IMR-90 (cell line): ENCODE results near the gene CEP63. TPM values are rescaled to one million over a fixed set of nuclear protein-coding genes. Genes with fewer than 3 reads are reported as not detected.

ENCODE experiments used
- ATAC-seq: fragments of 200-7000 bp; cut with Tn5 transposase; 2 replicates; pipeline ENCODE4 v1.9.1; 2020; ENCODE audit warnings: low read depth, mild to moderate bottlenecking, moderate library complexity
- BruUV-seq: library from RNA; stranded (reverse); fragments of 400-500 nt; replicated peaks from 2 replicates; lab custom pipeline; 2021; lab: Mats Ljungman, UMichigan
- CTCF ChIA-PET: fragments of 300-600 bp; formaldehyde crosslinking; extraction: SDS; loops from one replicate; lab custom pipeline; 2021; ENCODE audit warnings: antibody characterized with exemption; lab: Yijun Ruan, JAX
- POLR2A ChIA-PET: fragments of 300-600 bp; sonication (Branson Sonifier 250); formaldehyde crosslinking; loops from one replicate; lab custom pipeline; 2022; ENCODE audit warnings: antibody characterized with exemption; ENCODE audit not compliant: unreplicated experiment; lab: Charles Lee
- DNase-seq: peaks from one replicate; pipeline ENCODE4 v3.0.0; 2013
- H2AFZ ChIP-seq: replicated peaks from 2 replicates; pipeline ENCODE3; 2013; ENCODE audit warnings: low read length, mild to moderate bottlenecking; ENCODE audit not compliant: poor library complexity
- H2AK5ac ChIP-seq: 2 replicates; pipeline ENCODE4 v1.6.1; 2013; ENCODE audit warnings: low read depth, low read length, inconsistent platforms
- H2AK9ac ChIP-seq: replicated peaks from 2 replicates; pipeline ENCODE3; 2013; ENCODE audit warnings: mild to moderate bottlenecking, low read depth, low read length, moderate library complexity; ENCODE audit not compliant: poor library complexity
- H2BK120ac ChIP-seq: 2 replicates; pipeline ENCODE4 v1.6.1; 2013; ENCODE audit warnings: low read depth, low read length, inconsistent platforms
- H2BK15ac ChIP-seq: 3 replicates; pipeline ENCODE4 v1.6.1; 2013; ENCODE audit warnings: low read depth, low read length, inconsistent platforms
- H2BK20ac ChIP-seq: 2 replicates; pipeline ENCODE4 v1.6.1; 2013; ENCODE audit warnings: low read depth, mild to moderate bottlenecking, inconsistent platforms, low read length, moderate library complexity
- H2BK5ac ChIP-seq: 2 replicates; pipeline ENCODE4 v1.6.1; 2013; ENCODE audit warnings: mild to moderate bottlenecking, low read depth, low read length, inconsistent platforms; ENCODE audit not compliant: poor library complexity, severe bottlenecking
- H3K14ac ChIP-seq: replicated peaks from 2 replicates; pipeline ENCODE4 v1.6.1; 2013; ENCODE audit warnings: low read depth, low read length, inconsistent platforms
- H3K18ac ChIP-seq: 2 replicates; pipeline ENCODE4 v1.6.1; 2013; ENCODE audit warnings: low read depth, low read length, control low read depth
- H3K23ac ChIP-seq: 2 replicates; pipeline ENCODE4 v1.6.1; 2013; ENCODE audit warnings: low read depth, low read length, inconsistent platforms
- H3K27ac ChIP-seq: 2 replicates; pipeline ENCODE4 v1.5.1; 2013; ENCODE audit warnings: mild to moderate bottlenecking, control low read depth, low read length; ENCODE audit not compliant: insufficient read depth
- H3K27me3 ChIP-seq: 2 replicates; pipeline ENCODE4 v1.6.1; 2013; ENCODE audit warnings: low read length; ENCODE audit not compliant: control insufficient read depth, insufficient read depth
- H3K36me3 ChIP-seq: 2 replicates; pipeline ENCODE4 v1.6.1; 2013; ENCODE audit warnings: low read length, mixed read lengths; ENCODE audit not compliant: control insufficient read depth, insufficient read depth
- H3K4ac ChIP-seq: 2 replicates; pipeline ENCODE4 v1.6.1; 2013; ENCODE audit warnings: low read depth, low read length, inconsistent platforms
- H3K4me1 ChIP-seq: 2 replicates; pipeline ENCODE4 v1.6.1; 2013; ENCODE audit warnings: low read length, mixed read lengths; ENCODE audit not compliant: control insufficient read depth, insufficient read depth
- H3K4me2 ChIP-seq: 2 replicates; pipeline ENCODE4 v1.6.1; 2013; ENCODE audit warnings: low read depth, mild to moderate bottlenecking, control low read depth, low read length, moderate library complexity
- H3K4me3 ChIP-seq: 2 replicates; pipeline ENCODE4 v1.5.1; 2013; ENCODE audit warnings: low read depth, mild to moderate bottlenecking, control low read depth, low read length, moderate library complexity; ENCODE audit not compliant: insufficient read depth
- H3K56ac ChIP-seq: 2 replicates; pipeline ENCODE4 v1.6.1; 2013; ENCODE audit warnings: low read length, inconsistent platforms; ENCODE audit not compliant: insufficient read depth; ENCODE audit errors: extremely low read depth
- H3K79me1 ChIP-seq, 2 experiments: 2 replicates each; pipeline ENCODE4 v1.6.1; 2013; ENCODE audit warnings: low read length in 2 of 2, inconsistent platforms in 1 of 2, low read depth in 1 of 2
- H3K9ac ChIP-seq: 2 replicates; pipeline ENCODE4 v1.6.1; 2013; ENCODE audit warnings: low read depth, low read length, control low read depth
- H3K9me1 ChIP-seq: 2 replicates; pipeline ENCODE4 v1.6.1; 2013; ENCODE audit warnings: low read length, inconsistent platforms; ENCODE audit not compliant: insufficient read depth
- H3K9me3 ChIP-seq: 2 replicates; pipeline ENCODE4 v1.6.1; 2013; ENCODE audit warnings: low read length; ENCODE audit not compliant: control insufficient read depth, insufficient read depth
- H4K20me1 ChIP-seq: 2 replicates; pipeline ENCODE4 v1.6.1; 2013; ENCODE audit warnings: low read length, inconsistent platforms; ENCODE audit not compliant: insufficient read depth
- H4K5ac ChIP-seq: 2 replicates; pipeline ENCODE4 v1.6.1; 2013; ENCODE audit warnings: mild to moderate bottlenecking, low read depth, low read length, control low read depth
- H4K8ac ChIP-seq, 2 experiments: 2 replicates each; pipeline ENCODE4 v1.6.1; 2013; ENCODE audit warnings: low read depth in 2 of 2, low read length in 2 of 2, control low read depth in 1 of 2, inconsistent platforms in 1 of 2
- H4K91ac ChIP-seq: 2 replicates; pipeline ENCODE4 v1.6.1; 2013; ENCODE audit warnings: low read depth, low read length, inconsistent platforms; ENCODE audit not compliant: insufficient read depth
- BHLHE40 ChIP-seq: fragments of 150-350 bp; IDR thresholded peaks from 2 replicates; pipeline ENCODE4 v1.6.1; 2016; ENCODE audit warnings: mild to moderate bottlenecking, low read depth, low read length
- CEBPB ChIP-seq: IDR thresholded peaks from 2 replicates; pipeline ENCODE4 v1.6.1; 2012; ENCODE audit warnings: low read depth, low read length, improper control_type of control experiment
- CHD1 ChIP-seq: IDR thresholded peaks from 2 replicates; pipeline ENCODE4 v1.6.1; 2012; ENCODE audit warnings: low read depth, low read length, improper control_type of control experiment
- MAFK ChIP-seq: IDR thresholded peaks from 2 replicates; pipeline ENCODE4 v1.6.1; 2012; ENCODE audit warnings: low read depth, low read length, improper control_type of control experiment
- POLR2A ChIP-seq: IDR thresholded peaks from 2 replicates; pipeline ENCODE4 v1.6.1; 2012; ENCODE audit warnings: mild to moderate bottlenecking, low read depth, low read length
- RAD21 ChIP-seq: IDR thresholded peaks from 2 replicates; pipeline ENCODE4 v1.6.1; 2012; ENCODE audit warnings: low read length, improper control_type of control experiment
- RFX5 ChIP-seq: IDR thresholded peaks from 2 replicates; pipeline ENCODE4 v1.8.0; 2012; ENCODE audit warnings: low read depth, mild to moderate bottlenecking, low read length, moderate library complexity
- dilution Hi-C: fragments of 300-500 bp; cut with HindIII; formaldehyde crosslinking; loops from one replicate; pipeline ENCODE4 v1.14.3; 2018; ENCODE audit warnings: low sequenced_read_pairs; ENCODE audit not compliant: unreplicated experiment
- in situ Hi-C: fragments of 300-500 bp; cut with MboI; formaldehyde crosslinking; loops from 3 replicates; pipeline ENCODE4 v1.14.3; 2019; ENCODE audit warnings: low sequenced_read_pairs, inconsistent platforms, mixed read lengths
- intact Hi-C: fragments of 100-400 bp; cut with micrococcal nuclease; formaldehyde crosslinking; loops from 2 replicates; pipeline ENCODE4 v1.10.0; 2022
- polyA plus RNA-seq, 3 experiments: library from polyadenylated mRNA; depleted of rRNA; stranded (reverse); fragments of >200 nt; gene quantifications; 2 replicates each; pipeline ENCODE4 v1.2.3, GENCODE V29; 2012; ENCODE audit warnings: low replicate concordance in 1 of 3
- total RNA-seq: library from RNA; depleted of rRNA; stranded (reverse); fragments of >200 nt; gene quantifications from 2 replicates; pipeline ENCODE4 v1.2.3, GENCODE V29; 2012

CEP63 gene
- total and polyA plus RNA-seq, 2 of the 4 experiments (the other 2 are of a cell fraction) = 6.5 to 9.1 TPM

GRCh38 chr3:134517791-134518190, 31.9 kb downstream of the CEP63 start:
- peak; percentile 62 for DNase-seq
- Histone ChIP-seq H2AK5ac (no peak overlapping the region), H3K4me3 (no peak overlapping the region), H3K9me1 (0 out of 2 replicates have a peak, but pooled peaks cover 3% of the 10 kb centered on the region), H3K4me2 (peak overlapping the region; percentile 83), H3K4me1 (peaks cover 5% of the 10 kb centered on the region; the same call in 1 of the 2 replicates), H3K36me3 (no peaks in the 10 kb centered on the region), H4K20me1 (no peaks in the 10 kb centered on the region), H3K27ac (no peak overlapping the region; the same call in 1 of the 2 replicates), H3K27me3 (no peaks in the 10 kb centered on the region), H2BK20ac (no peak overlapping the region), H4K5ac (no peak overlapping the region), H2BK120ac (no peak overlapping the region), H3K9ac (no peak overlapping the region), H2BK5ac (peak overlapping the region; percentile 80), H3K79me1 (peaks cover 9 to 10% of the 10 kb centered on the region in 2 experiments), H4K91ac (no peak overlapping the region), H3K18ac (no peak overlapping the region), H3K56ac (no peak overlapping the region), H4K8ac (no peak overlapping the region; a peak in 1 of 4 replicates), H3K4ac (no peak overlapping the region), H2AK9ac (no peak overlapping the region), H3K23ac (no peak overlapping the region), H3K14ac (no peak overlapping the region), H2AFZ (no peak overlapping the region), H3K9me3 (no peaks in the 10 kb centered on the region), H2BK15ac (no peak overlapping the region)
- dilution Hi-C loops (no loop called here), in situ Hi-C loops (no loop called here), intact Hi-C loops (no loop called here)
- ChIA-PET POLR2A (no interaction called here), CTCF (no interaction called here)
- BruUV-seq = no TSS peak
- TF ChIP-seq RAD21 = no peak
- no peak for TF ChIP-seq CEBPB
- TF ChIP-seq MAFK = no peak
- TF ChIP-seq CHD1 = no peak
- TF ChIP-seq RFX5 = no peak
- no peak for TF ChIP-seq POLR2A
- TF ChIP-seq BHLHE40 = no peak
- ATAC-seq = peak; percentile 63; the same call in 1 of the 2 replicates
